ENCODE results near the gene GMCL2.

GMCL2 gene

DNA sequence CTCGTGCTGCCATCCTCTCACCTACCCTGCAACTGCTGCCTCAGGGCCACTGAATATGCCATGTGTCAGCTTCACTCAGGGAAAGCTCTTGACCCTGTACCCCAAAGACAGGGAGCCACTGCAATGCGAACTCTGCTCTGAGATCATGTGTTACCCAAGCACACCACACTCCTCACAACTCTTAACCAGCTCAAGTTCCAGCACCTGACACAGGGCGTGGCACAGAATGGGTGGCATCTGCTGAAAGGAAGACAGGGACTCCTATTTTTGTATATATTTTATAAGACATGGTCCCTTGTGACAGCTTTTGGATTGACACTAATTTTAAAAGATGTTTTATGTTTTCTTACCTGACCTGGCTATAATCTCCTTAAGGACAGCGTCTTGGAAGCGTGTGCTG, 34.7 kb upstream of the GMCL2 start:
- no peak for DNase-seq

DNA sequence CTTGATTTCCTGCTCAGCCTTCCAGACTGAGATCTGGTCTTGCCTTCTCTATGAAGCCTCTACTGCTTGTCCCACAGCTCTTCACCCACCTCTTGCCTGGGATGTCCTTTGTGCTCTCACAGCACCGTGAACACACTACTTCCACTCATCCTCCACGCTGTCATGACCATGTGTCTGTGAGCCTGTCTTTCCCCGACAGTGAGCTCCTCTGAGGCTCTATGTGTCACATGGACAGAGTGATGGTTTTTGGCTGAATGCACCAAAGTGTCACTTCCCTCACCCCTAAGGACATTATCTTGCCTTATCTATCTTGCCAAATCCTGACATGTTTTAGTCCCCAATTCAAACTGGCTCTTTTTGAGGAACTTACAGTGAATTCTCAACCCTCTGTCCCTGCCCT, 34.1 kb upstream of the GMCL2 start:
- no peak for DNase-seq

DNA sequence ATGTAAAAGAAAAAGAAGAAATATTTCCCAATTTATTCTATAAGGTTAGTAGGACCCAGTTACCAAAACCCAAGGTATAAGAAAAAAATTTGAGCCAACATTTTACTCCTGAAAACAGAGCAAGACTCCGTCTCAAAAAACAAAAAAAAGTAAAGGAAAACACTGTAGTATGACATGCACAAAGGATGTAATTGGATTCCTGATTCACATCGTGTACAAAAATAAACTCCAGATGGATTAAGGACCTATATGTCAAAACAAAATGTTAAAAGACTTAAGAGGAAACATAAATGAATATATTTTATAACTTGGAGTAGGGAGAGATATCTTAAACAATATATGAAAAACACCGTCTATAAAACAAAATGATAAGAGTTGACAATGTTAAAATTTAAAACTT, 31.7 kb upstream of the GMCL2 start:
- no peak for DNase-seq

DNA sequence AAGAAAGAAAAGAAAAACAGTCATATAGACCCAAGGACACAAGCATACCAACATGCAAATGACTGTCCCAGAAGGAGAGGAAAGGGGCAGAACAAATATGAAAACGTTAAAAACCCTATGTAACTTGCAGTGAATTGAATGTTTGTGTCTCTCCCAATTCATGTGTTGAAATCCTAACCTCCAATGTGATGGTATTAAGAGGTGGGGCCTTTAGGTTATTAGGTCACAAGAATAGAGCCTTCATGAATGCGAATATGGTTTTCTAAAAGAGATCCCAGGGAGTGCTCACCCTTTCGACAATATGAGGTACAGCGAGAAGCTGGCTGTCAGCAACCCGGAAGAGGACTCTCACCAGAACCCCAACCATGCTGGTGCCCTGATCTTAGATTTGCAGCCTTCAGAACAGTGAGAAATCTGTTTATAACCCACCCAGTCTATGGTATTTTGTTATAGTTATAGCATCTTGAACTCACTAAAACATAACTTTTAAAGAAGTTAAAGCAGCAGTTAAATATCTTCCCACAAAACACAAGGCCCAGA, 31.1 kb upstream of the GMCL2 start:
- DNase-seq = no peak

DNA sequence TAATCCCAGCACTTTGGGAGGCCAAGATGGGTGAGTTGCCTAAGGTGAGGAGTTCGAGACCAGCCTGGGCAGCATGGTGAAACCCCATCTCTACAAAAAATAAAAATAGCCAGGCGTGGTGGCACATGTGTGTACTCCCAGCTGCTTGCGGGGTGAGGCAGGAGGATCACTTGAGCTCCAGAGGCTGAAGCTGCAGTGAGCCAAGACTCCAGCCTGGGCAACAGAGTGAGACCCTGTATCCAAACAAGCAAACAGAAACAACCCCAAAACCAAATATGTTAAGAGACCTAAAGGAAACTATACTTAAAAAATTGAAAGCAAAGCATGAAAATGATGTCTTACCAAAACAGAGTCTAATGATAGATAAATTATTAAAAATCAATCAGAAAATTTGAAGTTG, 29.6 kb upstream of the GMCL2 start:
- DNase-seq = no peak

DNA sequence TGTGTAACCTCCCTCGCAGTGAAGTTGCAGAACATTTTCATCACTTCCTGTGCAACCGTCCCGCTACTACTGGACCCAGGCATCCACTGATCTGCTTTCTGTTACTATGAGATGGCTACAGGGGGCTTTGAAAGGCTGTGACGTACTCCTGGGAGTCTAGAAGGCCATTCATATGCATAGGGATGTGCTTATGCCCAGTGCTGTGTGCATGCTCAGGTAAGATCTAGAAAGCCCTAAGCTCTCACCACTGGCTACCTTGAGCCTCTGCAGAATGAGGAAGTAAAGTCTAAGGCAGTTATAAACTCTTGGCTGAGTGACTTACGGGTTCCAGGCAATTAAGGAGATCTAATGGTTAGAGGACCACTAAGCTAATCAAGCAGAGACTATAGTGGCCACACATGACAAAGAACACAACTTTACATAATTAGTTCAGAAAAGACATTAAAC, 28.9 kb upstream of the GMCL2 start:
- no peak for DNase-seq

DNA sequence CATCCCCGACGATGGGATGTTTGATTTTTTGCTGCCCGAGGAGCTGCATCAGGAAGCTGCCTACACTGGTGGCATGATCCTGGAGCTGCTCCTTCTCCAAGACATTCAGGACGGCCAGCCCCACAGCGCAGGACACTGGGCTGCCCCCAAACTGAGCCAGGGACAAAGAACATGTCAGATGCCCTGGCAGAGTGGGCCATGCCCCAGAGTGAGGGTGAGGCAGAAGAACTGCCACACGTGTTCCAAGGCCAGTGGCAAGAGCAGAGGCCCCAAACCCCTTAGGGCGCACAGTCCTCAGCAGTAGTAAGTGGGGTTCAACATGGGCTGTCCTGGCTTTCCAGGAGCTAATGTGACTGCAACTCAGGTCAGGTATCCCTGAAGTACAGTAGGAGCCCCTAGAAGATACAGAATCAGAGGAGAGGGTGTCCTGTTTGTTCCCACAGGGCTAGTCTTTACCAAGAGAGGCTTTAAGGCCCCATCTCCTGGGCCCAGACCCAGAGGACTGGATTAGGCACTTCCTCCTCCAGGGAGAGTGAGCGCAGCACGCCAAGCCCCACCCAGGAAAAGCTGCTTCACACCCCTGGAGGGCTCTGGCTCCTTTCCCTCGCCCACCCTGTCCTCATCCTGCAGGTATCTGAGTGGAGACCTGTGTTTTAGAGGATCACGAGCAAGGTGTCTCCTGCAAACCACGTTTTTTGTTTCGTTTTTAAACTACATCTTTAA, 28.3 kb upstream of the GMCL2 start:
- DNase-seq = no peak

DNA sequence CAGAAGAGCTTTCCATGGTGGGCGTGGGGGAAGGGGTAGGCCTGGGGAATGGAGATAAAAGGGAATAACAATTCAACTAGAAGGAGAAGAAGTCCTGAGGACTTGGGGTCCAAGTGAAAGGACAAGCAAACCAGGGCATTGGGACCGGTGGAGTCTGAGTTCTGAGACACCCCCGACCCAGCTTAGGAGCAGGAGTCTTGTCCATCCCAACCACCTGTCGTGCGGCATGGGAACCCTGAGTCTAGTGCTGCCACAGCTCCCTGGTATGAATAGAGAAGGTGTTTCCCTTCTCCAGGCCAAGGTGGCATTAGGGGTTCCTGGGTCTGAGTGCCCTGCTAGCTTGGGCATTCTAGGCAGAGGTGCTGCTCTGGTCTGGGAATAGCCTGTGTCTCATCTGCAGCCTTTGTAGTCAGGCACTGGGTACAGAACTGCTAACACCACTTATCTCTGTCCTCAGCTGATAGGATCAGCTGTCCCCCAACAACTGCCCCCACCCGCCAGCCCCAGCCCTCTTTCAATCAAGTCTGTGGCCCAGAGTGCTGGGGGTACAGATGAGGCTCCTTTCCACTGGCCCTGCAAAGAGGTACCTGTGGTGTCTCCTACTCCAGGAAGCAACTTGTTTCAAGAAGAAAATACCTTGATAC, 27.1 kb upstream of the GMCL2 start:
- DNase-seq = no peak

DNA sequence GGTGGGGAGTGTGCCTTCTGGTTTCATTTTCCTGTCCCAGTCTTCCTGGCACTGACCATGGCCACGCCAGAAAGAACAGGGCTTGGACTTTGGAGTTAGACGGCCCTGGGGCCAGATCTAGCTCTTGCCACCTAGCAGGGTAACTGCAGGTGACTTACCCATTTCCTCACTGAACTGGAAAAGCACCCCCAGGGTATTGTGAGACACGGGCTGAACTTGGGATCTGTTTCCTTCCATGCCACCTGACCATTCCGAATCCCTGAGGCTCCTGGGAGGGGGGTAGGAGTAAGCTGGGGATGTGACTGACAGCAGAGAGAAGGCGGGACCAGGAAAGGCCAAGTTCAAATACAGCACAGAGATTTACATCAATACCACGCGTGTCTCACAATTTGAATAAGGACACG, 26.6 kb upstream of the GMCL2 start:
- no peak for DNase-seq

DNA sequence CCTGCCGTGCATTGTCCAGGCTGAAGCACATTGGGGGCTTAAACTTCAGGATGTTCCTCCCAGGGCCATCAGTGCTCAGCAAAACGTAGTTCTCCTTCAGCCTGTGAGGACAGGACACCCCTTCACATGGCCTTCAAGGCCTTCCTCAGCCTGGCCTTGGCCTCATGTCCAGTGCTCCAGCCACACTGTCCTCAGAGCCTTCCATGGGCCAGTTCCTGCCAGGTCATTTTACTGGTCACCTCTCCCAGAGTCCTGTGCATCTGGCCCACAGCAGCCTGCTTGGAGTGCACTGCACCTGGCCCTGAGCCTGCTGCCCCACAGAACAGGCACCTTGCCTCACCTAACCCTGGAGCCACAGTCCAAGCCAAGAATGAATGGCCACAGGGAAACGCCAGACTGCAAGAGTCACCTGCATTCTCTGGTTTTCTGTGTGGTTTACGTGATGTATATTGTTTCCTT, 25.9 kb upstream of the GMCL2 start:
- DNase-seq = no peak

DNA sequence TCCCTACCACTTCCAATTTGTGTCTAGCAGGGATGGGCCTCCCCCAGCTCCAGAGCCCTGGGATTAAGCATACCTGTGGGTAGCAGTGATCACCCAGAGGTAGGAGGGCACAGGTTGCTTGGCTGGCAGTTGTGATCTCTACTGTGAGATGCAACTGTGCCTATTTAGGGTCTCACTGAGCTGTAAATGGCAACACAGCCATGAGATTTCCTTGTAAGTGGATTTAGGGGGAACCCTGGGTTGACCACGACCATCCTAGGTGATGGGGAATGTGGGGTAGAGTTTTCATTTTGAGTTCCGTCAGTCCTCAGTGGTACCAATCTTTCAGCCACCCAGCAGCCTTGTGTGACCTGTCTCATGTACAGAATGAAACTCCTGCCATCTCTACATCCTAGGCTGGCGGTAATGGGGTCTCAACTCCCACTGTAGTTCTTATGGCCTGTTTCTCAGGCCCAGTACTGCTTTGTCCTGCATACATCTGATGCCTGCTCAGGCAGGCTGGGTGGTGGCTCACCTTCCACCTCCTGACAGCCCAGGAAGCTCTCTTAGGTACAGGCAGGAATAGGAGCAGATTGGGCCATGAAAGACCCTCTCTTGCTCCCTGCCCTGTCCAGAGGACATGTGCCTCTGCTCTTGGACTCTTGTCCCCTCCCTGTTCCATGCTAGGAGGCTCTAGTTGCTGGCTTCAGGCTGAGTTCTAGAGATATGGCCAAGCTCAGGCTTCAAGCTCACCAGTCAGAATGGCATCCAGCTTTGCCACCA, 25.3 kb upstream of the GMCL2 start:
- no peak for DNase-seq

DNA sequence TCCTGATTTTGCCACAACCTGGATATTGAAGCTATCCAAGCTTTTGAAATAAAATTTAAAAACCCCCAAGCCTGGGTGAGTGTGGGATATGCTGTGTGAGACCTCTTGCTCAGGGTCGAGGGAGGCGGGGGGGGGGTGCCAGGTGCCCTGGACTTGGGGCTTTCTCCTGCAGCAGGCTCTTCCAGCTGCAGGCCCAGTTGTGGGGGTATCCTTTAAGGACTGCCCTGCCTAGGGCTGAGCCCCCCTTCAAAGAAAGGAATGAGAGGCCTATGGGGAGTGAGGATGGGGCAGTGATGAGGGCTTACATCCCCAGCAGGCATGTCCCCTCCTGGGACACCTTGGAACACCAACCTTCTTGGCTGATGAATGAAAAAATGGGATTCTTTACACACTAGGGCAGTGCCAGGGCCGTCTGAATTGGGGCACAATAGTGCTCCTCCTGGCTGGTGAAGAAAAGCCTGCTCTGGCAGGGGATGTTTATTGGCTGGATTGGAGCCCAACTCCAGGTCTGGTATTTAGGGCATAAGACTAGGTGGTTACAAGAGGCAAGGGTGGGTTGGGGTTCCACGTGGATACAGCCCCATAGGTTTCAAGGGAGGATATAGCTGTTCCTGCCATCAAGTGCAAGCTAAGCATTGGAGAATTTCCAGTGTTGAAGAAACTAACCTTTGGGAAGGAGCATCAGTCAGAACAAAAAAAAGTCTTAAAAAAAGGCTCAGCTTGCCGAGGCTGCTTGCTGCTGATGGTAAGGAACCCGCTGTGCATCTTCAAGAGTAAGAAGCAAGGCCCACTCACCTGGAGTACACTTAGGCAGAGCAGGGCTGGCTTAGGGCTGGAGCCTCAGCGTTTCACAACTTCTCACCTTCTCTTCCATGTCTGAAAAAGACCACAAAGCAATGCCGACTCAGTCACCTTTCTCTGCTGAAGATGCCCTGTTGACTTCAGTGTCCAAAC, 24.2 kb upstream of the GMCL2 start:
- DNase-seq = no peak

DNA sequence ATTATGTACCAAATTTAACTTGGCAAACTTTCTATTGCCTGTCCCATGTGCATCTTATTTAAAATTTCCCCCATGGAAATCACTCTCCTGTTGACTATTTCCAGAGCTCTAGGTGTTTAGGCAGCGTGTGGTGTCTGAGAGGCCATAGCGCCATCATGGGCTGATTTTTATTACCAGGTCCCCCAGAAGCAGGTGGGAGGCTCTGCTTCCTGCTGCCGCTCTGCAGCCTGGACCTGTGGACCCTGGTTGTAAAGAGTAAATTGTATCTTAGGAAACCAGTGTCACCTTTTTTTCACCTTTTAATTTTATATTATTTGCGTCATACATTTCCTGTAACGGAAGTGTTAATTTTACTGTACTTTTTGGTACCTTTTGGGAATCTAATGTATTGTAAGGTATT, 23.5 kb upstream of the GMCL2 start:
- no peak for DNase-seq

DNA sequence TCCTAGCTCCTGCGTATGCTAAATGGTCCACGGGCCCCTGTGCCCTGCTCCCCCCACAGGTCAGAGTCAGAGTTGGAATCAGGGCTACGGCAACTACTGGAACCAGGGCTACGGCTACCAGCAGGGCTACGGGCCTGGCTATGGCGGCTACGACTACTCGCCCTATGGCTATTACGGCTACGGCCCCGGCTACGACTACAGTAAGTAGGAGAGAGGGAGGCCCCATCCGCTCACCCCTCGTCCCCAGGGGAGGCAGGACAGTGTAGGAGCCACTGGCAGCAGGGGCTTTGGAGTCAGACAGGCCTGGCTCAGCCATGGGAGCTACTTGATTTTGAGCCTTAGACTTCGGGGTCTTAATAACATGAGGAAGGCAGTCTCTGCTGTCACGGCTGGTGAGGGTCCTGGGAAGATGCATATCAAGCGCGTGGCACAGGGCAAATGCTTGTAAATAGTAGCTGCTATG, 22.9 kb upstream of the GMCL2 start:
- DNase-seq = no peak

DNA sequence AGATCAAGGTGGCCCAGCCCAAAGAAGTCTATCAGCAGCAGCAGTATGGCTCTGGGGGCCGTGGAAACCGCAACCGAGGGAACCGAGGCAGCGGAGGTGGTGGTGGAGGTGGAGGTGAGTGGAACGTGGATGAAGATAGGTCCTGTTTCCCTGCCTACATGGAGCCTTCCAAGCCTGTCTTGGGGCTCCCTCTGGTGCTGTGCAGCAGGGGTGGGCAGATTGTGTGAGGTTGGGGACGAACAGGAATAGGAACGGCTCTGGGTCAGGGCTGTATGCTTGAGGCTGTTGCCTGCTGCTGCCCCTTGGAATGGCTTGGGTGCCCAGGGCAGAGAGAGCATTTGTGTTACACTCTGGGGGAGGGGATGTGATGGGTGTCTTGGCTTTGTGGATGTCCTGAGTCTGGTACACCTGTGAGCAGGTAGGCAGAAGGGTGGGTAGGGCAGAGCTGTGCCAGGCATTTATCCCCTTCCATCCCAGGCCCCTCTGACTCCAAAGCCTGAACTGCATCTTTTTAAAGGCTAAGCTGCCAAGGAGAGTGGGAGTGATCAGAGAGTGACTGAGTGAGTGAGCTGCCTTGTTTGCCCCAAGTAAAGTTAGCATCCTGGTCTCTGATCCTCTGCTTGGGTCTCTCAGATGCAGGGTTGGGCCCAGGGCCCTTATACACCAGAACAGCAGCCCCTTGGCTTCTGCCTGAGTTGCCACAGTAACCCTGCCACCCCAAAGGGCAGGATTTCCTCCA, 22.3 kb upstream of the GMCL2 start:
- DNase-seq = no peak

DNA sequence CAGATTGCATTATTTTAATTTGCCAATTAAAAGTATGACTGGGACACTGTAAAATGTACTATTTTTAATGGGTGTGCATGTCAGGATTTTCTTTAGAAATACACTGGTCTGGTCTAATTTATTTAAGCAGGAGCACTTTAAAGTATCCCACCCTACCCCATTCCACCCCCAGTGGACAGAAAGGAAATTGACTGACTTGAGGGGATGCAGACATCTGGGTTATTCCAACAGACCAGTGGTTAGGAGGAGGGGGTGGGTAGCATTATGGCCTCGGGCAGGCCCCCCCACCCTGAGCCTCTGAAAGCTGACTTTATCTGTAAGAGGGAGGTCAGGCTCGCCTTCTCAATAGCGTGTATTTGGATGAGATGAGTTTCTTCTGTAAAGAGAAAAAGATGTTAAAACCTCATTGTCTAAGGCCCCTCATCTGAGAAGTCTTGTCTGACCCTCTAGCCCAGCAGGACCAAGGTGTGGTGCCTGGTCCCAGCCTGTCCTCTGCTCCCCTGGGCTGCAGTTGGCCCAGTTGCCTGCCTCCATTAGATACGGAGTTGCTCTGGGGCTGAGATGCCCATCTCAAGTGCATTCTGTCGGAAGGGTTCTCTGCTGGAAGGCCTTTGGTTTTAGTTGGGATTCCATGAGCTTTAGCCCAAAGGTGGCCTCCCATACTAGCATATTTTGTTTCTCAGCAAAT, 21.5 kb upstream of the GMCL2 start:
- no peak for DNase-seq

DNA sequence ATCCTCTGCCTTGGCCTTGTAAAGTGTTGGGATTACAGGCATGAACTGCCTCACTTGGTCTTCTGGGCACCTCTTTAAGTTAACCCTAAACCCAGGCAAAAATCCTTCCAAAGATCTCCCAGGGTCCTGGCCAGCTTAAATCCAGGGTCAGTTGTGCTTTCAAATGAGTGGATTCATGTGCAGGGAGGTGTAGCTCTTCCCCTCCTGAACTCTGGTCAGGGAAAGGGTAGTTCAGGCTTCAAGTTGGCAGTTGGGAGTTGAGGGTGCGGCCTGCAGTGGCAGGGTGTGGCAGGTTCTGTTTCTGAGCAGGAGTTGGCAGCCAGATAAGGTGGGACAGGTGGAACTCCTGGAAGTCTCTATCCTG, 20.7 kb upstream of the GMCL2 start:
- DNase-seq = no peak

DNA sequence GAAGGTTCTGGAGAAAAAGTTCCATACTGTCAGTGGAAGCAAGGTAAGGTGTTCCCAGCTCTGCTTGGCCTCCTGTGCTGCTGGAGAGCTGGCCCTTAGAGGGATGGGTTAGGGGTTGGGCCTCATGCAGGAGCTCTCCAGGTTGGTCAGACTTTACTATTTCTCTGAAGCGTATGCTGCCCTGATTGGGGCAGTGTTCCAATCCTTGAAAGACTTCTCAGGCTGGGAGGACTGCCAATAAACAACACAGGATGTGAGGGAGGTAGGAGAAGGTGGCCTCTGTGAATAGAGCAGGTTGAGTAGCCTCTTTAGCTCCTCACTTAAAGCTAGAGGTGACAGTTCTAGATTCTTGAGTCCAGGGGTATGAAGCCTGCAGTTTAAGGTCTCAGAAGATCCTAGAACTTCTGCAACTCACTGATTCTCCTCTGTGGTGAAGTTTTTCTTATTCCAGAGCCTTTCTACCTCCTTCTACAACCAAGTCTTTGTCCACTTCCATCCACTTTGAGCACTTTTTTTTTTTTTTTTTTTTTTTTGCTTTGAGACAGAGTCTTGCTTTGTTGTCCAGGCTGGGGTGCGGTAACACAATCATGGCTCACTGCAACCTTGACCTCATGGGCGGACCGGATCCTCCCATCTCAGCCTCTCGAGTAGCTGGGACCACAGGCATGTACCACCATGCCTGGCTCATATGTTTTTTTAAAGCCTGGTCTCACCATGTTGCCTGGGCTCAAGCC, 20.2 kb upstream of the GMCL2 start:
- no peak for DNase-seq

DNA sequence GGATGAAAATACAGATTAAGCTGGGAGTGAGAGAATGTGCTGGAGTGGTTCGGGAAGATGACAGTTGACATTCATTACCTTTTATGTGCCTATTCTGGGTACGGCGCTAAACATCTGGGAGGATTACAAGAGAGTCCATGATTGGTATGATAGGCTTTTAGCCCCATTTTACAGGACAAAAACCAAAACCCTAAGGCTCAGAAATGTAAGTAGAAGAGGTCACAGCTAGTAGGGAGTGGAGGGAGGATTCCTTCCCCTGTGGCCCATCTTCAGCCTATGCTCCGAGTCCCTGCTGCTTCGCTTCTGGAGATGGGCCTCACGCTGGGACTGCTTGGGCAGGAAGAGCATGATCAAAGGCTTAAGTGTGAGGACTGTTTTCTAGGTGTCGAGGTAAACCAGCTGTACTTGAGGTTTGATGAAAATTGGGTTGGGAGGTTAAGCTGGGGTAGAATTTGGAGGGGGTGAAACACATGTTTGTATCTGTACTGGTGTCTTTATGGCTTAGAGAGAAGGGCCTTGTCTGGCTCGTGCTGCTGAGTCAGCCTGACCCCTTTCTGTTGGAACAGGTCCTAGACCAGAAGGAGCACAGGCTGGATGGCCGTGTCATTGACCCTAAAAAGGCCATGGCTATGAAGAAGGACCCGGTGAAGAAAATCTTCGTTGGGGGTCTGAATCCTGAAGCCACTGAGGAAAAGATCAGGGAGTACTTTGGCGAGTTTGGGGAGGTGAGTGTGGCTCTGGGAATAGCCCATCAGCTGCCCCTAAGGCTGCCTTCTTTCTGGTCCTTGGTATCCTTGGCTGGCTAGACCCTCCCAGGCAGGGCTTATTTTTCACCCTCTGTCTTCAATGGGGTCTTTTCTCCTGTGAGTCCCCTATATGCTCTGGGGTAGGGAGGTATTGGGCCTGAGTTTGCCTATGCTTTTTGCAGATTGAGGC, 19.3 kb upstream of the GMCL2 start:
- no peak for DNase-seq

DNA sequence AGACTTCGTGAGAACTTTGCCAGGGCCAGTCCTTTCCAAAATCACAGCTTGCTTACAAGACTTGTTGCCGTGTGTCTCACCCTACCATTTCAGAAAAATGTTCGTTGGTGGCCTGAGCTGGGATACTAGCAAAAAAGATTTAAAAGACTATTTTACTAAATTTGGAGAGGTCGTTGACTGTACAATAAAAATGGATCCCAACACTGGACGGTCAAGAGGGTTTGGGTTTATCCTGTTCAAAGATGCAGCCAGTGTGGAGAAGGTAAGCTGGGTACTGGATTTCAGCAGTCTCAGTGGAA, 18.5 kb upstream of the GMCL2 start:
- DNase-seq = no peak
